GM23338 (cell line): ENCODE results near the gene LRRC3. TPM values are rescaled to one million over a fixed set of nuclear protein-coding genes. Genes with fewer than 3 reads are reported as not detected.

Experiments used
- ATAC-seq: fragments of 200-7000 bp; cut with Tn5 transposase; 3 replicates; pipeline ENCODE4 v1.9.1; 2020
- DNase-seq: peaks from one replicate; pipeline ENCODE4 v3.0.0-alpha.2; 2015; ENCODE audit warnings: low spot score
- H2AFZ ChIP-seq: fragments of 200-600 bp; sonication (generic); 2 replicates; pipeline ENCODE4 v1.8.0; 2016; ENCODE audit warnings: antibody characterized with exemption, mild to moderate bottlenecking, moderate library complexity
- H3F3A ChIP-seq: fragments of 200-600 bp; sonication (generic); replicated peaks from 2 replicates; pipeline ENCODE4 v1.8.0; 2017; ENCODE audit warnings: antibody characterized with exemption, mixed run types, low read depth
- H3K27ac ChIP-seq: fragments of 200-600 bp; sonication (generic); 2 replicates; pipeline ENCODE4 v1.6.1; 2016; ENCODE audit warnings: low read depth
- H3K27me3 ChIP-seq: fragments of 200-600 bp; sonication (generic); 2 replicates; pipeline ENCODE4 v1.8.0; 2016; ENCODE audit warnings: mild to moderate bottlenecking, mixed run types, moderate library complexity; ENCODE audit not compliant: insufficient read depth
- H3K36me3 ChIP-seq: fragments of 200-600 bp; sonication (generic); 2 replicates; pipeline ENCODE4 v1.8.0; 2016; ENCODE audit warnings: mild to moderate bottlenecking; ENCODE audit not compliant: insufficient read depth
- H3K4me1 ChIP-seq: fragments of 200-600 bp; sonication (generic); 2 replicates; pipeline ENCODE4 v1.8.0; 2016; ENCODE audit warnings: mild to moderate bottlenecking, moderate library complexity; ENCODE audit not compliant: insufficient read depth
- H3K4me2 ChIP-seq: fragments of 200-600 bp; sonication (generic); 2 replicates; pipeline ENCODE4 v1.7.1; 2017; ENCODE audit warnings: mixed run types
- H3K4me3 ChIP-seq: fragments of 200-600 bp; sonication (generic); 2 replicates; pipeline ENCODE4 v1.6.1; 2016; ENCODE audit warnings: mixed run types
- H3K79me2 ChIP-seq: fragments of 200-600 bp; sonication (generic); replicated peaks from 2 replicates; pipeline ENCODE4 v1.8.0; 2017; ENCODE audit warnings: mild to moderate bottlenecking; ENCODE audit not compliant: insufficient read depth
- H3K9me2 ChIP-seq: fragments of 200-600 bp; sonication (generic); 2 replicates; pipeline ENCODE4 v1.8.0; 2017; ENCODE audit not compliant: insufficient read depth
- H4K20me1 ChIP-seq: fragments of 200-600 bp; sonication (generic); replicated peaks from 2 replicates; pipeline ENCODE4 v1.8.0; 2017; ENCODE audit warnings: mild to moderate bottlenecking; ENCODE audit not compliant: insufficient read depth
- H3K27ac Mint-ChIP-seq: 2 replicates; pipeline ENCODE4 v1.8.0; 2020; ENCODE audit warnings: inconsistent platforms, mild to moderate bottlenecking, moderate library complexity, mixed read lengths
- H3K27me3 Mint-ChIP-seq: 3 replicates; pipeline ENCODE4 v1.8.0; 2022; ENCODE audit warnings: low read depth, mild to moderate bottlenecking, moderate library complexity, mixed read lengths, inconsistent platforms; ENCODE audit not compliant: insufficient read depth, poor library complexity
- H3K36me3 Mint-ChIP-seq: 3 replicates; pipeline ENCODE4 v1.8.0; 2021; ENCODE audit warnings: low read depth, mild to moderate bottlenecking, inconsistent platforms, moderate library complexity, mixed read lengths
- H3K4me1 Mint-ChIP-seq: 3 replicates; pipeline ENCODE4 v1.8.0; 2020; ENCODE audit warnings: mild to moderate bottlenecking, inconsistent platforms, mixed read lengths
- H3K4me3 Mint-ChIP-seq: 3 replicates; pipeline ENCODE4 v1.8.0; 2021; ENCODE audit warnings: moderate library complexity, mild to moderate bottlenecking, inconsistent platforms, mixed read lengths
- H3K9me3 Mint-ChIP-seq: 3 replicates; pipeline ENCODE4 v1.8.0; 2020; ENCODE audit warnings: moderate library complexity, mild to moderate bottlenecking, inconsistent platforms, mixed read lengths
- CREB1 ChIP-seq: fragments of 250-450 bp; sonication (Bioruptor Pico); IDR thresholded peaks from 2 replicates; pipeline ENCODE4 v1.5.0; 2020; ENCODE audit warnings: low read depth, mild to moderate bottlenecking, moderate library complexity
- CTCF ChIP-seq, 2 experiments: fragments of 200-600 bp in 1 of 2; sonication (generic) in 1 of 2; conservative IDR thresholded peaks; 2 replicates each; pipeline versions ENCODE4 v1.5.1 to v1.6.1; 2016 to 2017; ENCODE audit warnings: antibody characterized with exemption in 2 of 2, low read depth in 2 of 2, mild to moderate bottlenecking in 2 of 2, moderate library complexity in 1 of 2
- EZH2 ChIP-seq: fragments of 200-600 bp; sonication (generic); IDR thresholded peaks from one replicate; pipeline ENCODE4 v1.8.0; 2017; ENCODE audit warnings: antibody characterized with exemption, mild to moderate bottlenecking, low read depth; ENCODE audit not compliant: unreplicated experiment
- EZH2phosphoT487 ChIP-seq: fragments of 200-600 bp; sonication (generic); IDR thresholded peaks from one replicate; pipeline ENCODE4 v1.8.1; 2018; ENCODE audit warnings: antibody characterized with exemption; ENCODE audit not compliant: unreplicated experiment
- JUNB ChIP-seq: IDR thresholded peaks from one replicate; pipeline ENCODE4 v1.6.1; 2016; ENCODE audit warnings: antibody characterized with exemption; ENCODE audit not compliant: unreplicated experiment
- NANOG ChIP-seq: IDR thresholded peaks from 2 replicates; pipeline ENCODE4 v1.6.1; 2016; ENCODE audit warnings: antibody characterized with exemption, borderline replicate concordance
- POLR2AphosphoS5 ChIP-seq: IDR thresholded peaks from 2 replicates; pipeline ENCODE4 v1.6.1; 2016; ENCODE audit warnings: antibody characterized with exemption, low read depth
- STAT1 ChIP-seq: IDR thresholded peaks from one replicate; pipeline ENCODE4 v1.6.1; 2016; ENCODE audit warnings: antibody characterized with exemption; ENCODE audit not compliant: unreplicated experiment
- ZNF114 ChIP-seq: fragments of 250-450 bp; sonication (Bioruptor Pico); IDR thresholded peaks from 2 replicates; pipeline ENCODE4 v1.5.0; 2020; ENCODE audit warnings: mild to moderate bottlenecking, moderate library complexity
- ZNF331 ChIP-seq: fragments of 250-450 bp; sonication (Bioruptor Pico); IDR thresholded peaks from 2 replicates; pipeline ENCODE4 v1.5.0; 2020; ENCODE audit warnings: low read depth, mild to moderate bottlenecking, moderate library complexity
- polyA plus RNA-seq: library from polyadenylated mRNA; unstranded; fragments of >200 nt; fragmentation: Nextera tagmentation; extraction: Ambion mirVana; gene quantifications from 2 replicates; pipeline ENCODE4 v1.2.1, GENCODE V29; 2016
- total RNA-seq: library from RNA; depleted of rRNA; stranded (reverse); fragments of >200 nt; shearing (Covaris generic); gene quantifications from 2 replicates; pipeline ENCODE4 v1.2.3, GENCODE V29; 2014
- TF ChIP-seq, protein P1 (sequence below): IDR thresholded peaks from 2 replicates; pipeline ENCODE4 v1.6.1; 2016; ENCODE audit warnings: antibody characterized with exemption

The LRRC3 gene
- total and polyA plus RNA-seq, 2 experiments from 2014 or later = 0.95 to 6.8 TPM

DNA sequence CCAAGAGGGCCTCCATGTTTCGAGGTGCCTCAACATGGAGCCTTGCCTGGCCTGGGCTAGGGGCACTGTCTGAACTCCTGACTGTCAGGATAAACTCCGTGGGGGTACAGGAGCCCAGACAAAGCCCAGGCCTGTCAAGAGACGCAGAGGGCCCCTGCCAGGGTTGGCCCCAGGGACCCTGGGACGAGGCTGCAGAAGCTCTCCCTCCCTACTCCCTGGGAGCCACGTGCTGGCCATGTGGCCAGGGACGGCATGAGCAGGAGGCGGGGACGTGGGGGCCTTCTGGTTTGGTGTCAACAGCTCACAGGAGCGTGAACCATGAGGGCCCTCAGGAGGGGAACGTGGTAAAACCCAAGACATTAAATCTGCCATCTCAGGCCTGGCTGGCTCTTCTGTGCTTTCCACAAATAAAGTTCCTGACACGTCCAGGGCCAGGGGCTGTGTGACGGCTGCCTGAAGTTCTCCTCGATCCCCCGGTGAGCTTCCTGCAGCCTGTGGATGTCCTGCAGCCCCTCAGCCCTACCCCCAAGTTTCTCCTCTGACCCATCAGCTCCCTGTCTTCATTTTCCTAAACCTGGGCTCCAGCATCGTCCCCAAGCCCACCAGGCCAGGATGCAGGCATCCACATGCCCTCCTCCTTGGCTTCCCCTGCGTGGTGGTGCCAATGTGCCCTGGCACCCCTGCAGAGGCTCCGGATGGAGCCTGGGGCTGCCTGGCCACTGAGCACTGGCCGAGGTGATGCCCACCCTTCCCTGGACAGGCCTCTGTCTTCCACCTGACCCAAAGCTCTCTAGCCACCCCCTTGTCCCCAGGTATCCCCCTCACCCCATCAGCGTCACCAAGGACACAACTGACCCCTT lies 12.8 kb upstream of the LRRC3 start:
- no peaks in the 10 kb centered on the region for H3K4me1 Mint-ChIP-seq
- H3K4me3 Mint-ChIP-seq = no peak overlapping the region
- no peaks in the 10 kb centered on the region for H3K9me3 Mint-ChIP-seq
- no peaks in the 10 kb centered on the region for H3K4me1 ChIP-seq
- H3F3A ChIP-seq = no peaks in the 10 kb centered on the region
- H3K79me2 ChIP-seq = no peaks in the 10 kb centered on the region
- H3K9me2 ChIP-seq = no peaks in the 10 kb centered on the region
- H3K27ac Mint-ChIP-seq = no peak overlapping the region
- no peak overlapping the region for H3K27ac ChIP-seq
- ATAC-seq (no peak), DNase-seq (no peak)
- H4K20me1 ChIP-seq = no peaks in the 10 kb centered on the region
- no peak overlapping the region for H3K4me2 ChIP-seq
- H2AFZ ChIP-seq = no peak overlapping the region
- H3K4me3 ChIP-seq = no peak overlapping the region
- TF ChIP-seq ZNF331 (CRISPR knock-in tag) = no peak
- TF ChIP-seq JUNB = no peak
- TF ChIP-seq CTCF (conservative IDR thresholded peaks at IDR 0.05; ENCODE audit: low read depth in 2 of 2) = no peak
- TF ChIP-seq CREB1 (CRISPR knock-in tag) = no peak
- TF ChIP-seq EZH2phosphoT487 = no peak
- TF ChIP-seq, protein P1, sequence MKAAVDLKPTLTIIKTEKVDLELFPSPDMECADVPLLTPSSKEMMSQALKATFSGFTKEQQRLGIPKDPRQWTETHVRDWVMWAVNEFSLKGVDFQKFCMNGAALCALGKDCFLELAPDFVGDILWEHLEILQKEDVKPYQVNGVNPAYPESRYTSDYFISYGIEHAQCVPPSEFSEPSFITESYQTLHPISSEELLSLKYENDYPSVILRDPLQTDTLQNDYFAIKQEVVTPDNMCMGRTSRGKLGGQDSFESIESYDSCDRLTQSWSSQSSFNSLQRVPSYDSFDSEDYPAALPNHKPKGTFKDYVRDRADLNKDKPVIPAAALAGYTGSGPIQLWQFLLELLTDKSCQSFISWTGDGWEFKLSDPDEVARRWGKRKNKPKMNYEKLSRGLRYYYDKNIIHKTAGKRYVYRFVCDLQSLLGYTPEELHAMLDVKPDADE = no peak
- TF ChIP-seq EZH2 = no peak
- no peak for TF ChIP-seq POLR2AphosphoS5
- no peak for TF ChIP-seq ZNF114
- no peak for TF ChIP-seq STAT1
- no peaks in the 10 kb centered on the region for H3K36me3 ChIP-seq
- peaks cover 12% of the 10 kb centered on the region for H3K27me3 Mint-ChIP-seq
- H3K27me3 ChIP-seq = no peaks in the 10 kb centered on the region
- H3K36me3 Mint-ChIP-seq = no peaks in the 10 kb centered on the region

DNA sequence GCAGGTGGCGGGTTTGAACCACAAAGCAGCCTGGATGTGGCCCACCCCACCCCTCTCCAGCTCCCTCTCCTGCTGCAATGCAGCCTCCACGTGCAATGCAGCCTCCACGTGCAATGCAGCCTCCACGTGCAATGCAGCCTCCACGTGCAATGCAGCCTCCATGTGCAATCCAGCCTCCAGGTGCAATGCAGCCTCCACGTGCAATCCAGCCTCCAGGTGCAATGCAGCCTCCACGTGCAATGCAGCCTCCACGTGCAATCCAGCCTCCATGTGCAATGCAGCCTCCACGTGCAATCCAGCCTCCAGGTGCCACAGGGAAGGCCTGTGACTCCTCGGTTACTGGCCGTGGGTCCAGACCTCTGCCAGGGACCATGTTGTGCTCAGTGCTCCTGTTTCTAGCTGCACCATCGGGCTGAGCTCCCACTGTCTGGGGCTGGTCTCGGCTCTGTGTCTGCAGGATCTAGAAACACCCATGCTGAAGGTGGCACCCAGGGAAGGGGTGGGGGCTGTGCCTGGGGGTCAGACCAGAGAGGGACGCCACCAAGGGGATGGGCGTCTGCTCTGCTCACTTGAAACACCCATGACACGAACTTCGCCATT lies 11.9 kb upstream of the LRRC3 start:
- Mint-ChIP-seq H3K9me3 (no peaks in the 10 kb centered on the region), H3K27ac (no peak overlapping the region), H3K4me3 (no peak overlapping the region), H3K36me3 (no peaks in the 10 kb centered on the region), H3K4me1 (no peaks in the 10 kb centered on the region), H3K27me3 (peaks cover 14% of the 10 kb centered on the region)
- Histone ChIP-seq H2AFZ (no peak overlapping the region), H3F3A (no peaks in the 10 kb centered on the region), H3K4me1 (no peaks in the 10 kb centered on the region), H3K36me3 (no peaks in the 10 kb centered on the region), H3K27ac (no peak overlapping the region), H4K20me1 (no peaks in the 10 kb centered on the region), H3K4me2 (no peak overlapping the region), H3K79me2 (no peaks in the 10 kb centered on the region), H3K4me3 (no peak overlapping the region), H3K27me3 (no peaks in the 10 kb centered on the region), H3K9me2 (no peaks in the 10 kb centered on the region)
- DNase-seq (no peak), ATAC-seq (no peak)
- TF ChIP-seq JUNB = no peak
- no peak for TF ChIP-seq CTCF (conservative IDR thresholded peaks at IDR 0.05; ENCODE audit: low read depth in 2 of 2)
- TF ChIP-seq CREB1 (CRISPR knock-in tag) = no peak
- no peak for TF ChIP-seq NANOG
